Measurements from ENCODE around the gene SLC35F6.
"Not testable (repeated sequence)": the region's sequence is repeated elsewhere in the genome, so short reads cannot be mapped to it uniquely, and the experiment has no call there.

SLC35F6 gene

GRCh38 chr2:26731714-26732113 lies 32.4 kb upstream of the SLC35F6 start:
- no peak for DNase-seq

GRCh38 chr2:26732446-26732845 lies 31.6 kb upstream of the SLC35F6 start:
- no peak for DNase-seq

GRCh38 chr2:26733413-26733812 lies 30.7 kb upstream of the SLC35F6 start:
- no peak for DNase-seq

- no peak for DNase-seq
Observed at GRCh38 chr2:26735097-26735496, 29.0 kb upstream of the SLC35F6 start.

GRCh38 chr2:26735883-26736588 lies 28.0 kb upstream of the SLC35F6 start:
- no peak for DNase-seq

GRCh38 chr2:26737221-26737620 lies 26.9 kb upstream of the SLC35F6 start:
- no peak for DNase-seq

GRCh38 chr2:26738481-26738880 lies 25.6 kb upstream of the SLC35F6 start:
- no peak for DNase-seq

GRCh38 chr2:26739514-26739913 lies 24.6 kb upstream of the SLC35F6 start:
- no peak for DNase-seq

GRCh38 chr2:26740346-26740745 lies 23.7 kb upstream of the SLC35F6 start:
- no peak for DNase-seq

- no peak for DNase-seq
Observed at GRCh38 chr2:26740890-26741302, 23.2 kb upstream of the SLC35F6 start.

GRCh38 chr2:26742048-26742770 lies 21.9 kb upstream of the SLC35F6 start:
- no peak for DNase-seq

GRCh38 chr2:26743852-26744251 lies 20.2 kb upstream of the SLC35F6 start:
- DNase-seq: no peak

- DNase-seq: no peak
Observed at GRCh38 chr2:26744953-26745352, 19.1 kb upstream of the SLC35F6 start.

- DNase-seq: peak; percentile 56
Observed at GRCh38 chr2:26745609-26746327, 18.3 kb upstream of the SLC35F6 start.

GRCh38 chr2:26746934-26747333 lies 17.1 kb upstream of the SLC35F6 start:
- no peak for DNase-seq

- DNase-seq: not testable (repeated sequence)
Observed at GRCh38 chr2:26749787-26750420, 14.2 kb upstream of the SLC35F6 start.

- DNase-seq: not testable (repeated sequence)
Observed at GRCh38 chr2:26750467-26750866, 13.6 kb upstream of the SLC35F6 start.

GRCh38 chr2:26752656-26753055 lies 11.4 kb upstream of the SLC35F6 start:
- DNase-seq: no peak

GRCh38 chr2:26754539-26754938 lies 9.5 kb upstream of the SLC35F6 start:
- DNase-seq: no peak

- DNase-seq: no peak
Observed at GRCh38 chr2:26754972-26755670, 9.0 kb upstream of the SLC35F6 start.

- no peak for DNase-seq
Observed at GRCh38 chr2:26756337-26756736, 7.7 kb upstream of the SLC35F6 start.

- no peak for DNase-seq
Observed at GRCh38 chr2:26757873-26758789, 6.0 kb upstream of the SLC35F6 start.

All from NCI-H1048 (cell line).